Progenitor cell of endocrine pancreas (in vitro differentiated cells): ENCODE measurements around the gene TOP3B. TPM values are rescaled to one million over a fixed set of nuclear protein-coding genes. Genes with fewer than 3 reads are reported as not detected.

Experiments
- DNase-seq: peaks from one replicate; pipeline ENCODE4 v3.0.0; 2021; ENCODE audit warnings: low spot score; ENCODE audit not compliant: unreplicated experiment
- H3K27ac Mint-ChIP-seq: 2 replicates; pipeline ENCODE4 v1.8.0; 2021; ENCODE audit warnings: mild to moderate bottlenecking, moderate library complexity, mixed read lengths
- H3K27me3 Mint-ChIP-seq: 2 replicates; pipeline ENCODE4 v1.8.0; 2021; ENCODE audit warnings: mixed read lengths
- H3K36me3 Mint-ChIP-seq: 2 replicates; pipeline ENCODE4 v1.8.0; 2022; ENCODE audit warnings: mixed read lengths; ENCODE audit not compliant: insufficient read depth
- H3K4me1 Mint-ChIP-seq: 2 replicates; pipeline ENCODE4 v1.8.0; 2021; ENCODE audit warnings: low read depth, mixed read lengths
- H3K4me3 Mint-ChIP-seq: 2 replicates; pipeline ENCODE4 v1.8.0; 2021; ENCODE audit warnings: low read depth, mild to moderate bottlenecking, moderate library complexity, mixed read lengths
- H3K9me3 Mint-ChIP-seq: 2 replicates; pipeline ENCODE4 v1.8.0; 2021; ENCODE audit warnings: low read depth, mixed read lengths
- CTCF ChIP-seq: fragments of 200-600 bp; sonication (generic); IDR thresholded peaks from one replicate; pipeline ENCODE4 v1.5.0; 2021; ENCODE audit warnings: antibody characterized with exemption, mild to moderate bottlenecking; ENCODE audit not compliant: unreplicated experiment
- total RNA-seq: library from RNA; stranded (reverse); gene quantifications from 2 replicates; pipeline ENCODE4 v1.2.1, GENCODE V29; 2021

Gene TOP3B
- total RNA-seq, 1 donor from 2014 or later: 83.3 TPM

- H3K4me3 Mint-ChIP-seq: peak overlapping the region; percentile 84
- peak; percentile 39 for DNase-seq
- no peak overlapping the region for H3K27ac Mint-ChIP-seq
- H3K27me3 Mint-ChIP-seq: no peaks in the 10 kb centered on the region
- no peak for TF ChIP-seq CTCF
- no peaks in the 10 kb centered on the region for H3K36me3 Mint-ChIP-seq
- peaks cover 22% of the 10 kb centered on the region for H3K4me1 Mint-ChIP-seq
- no peaks in the 10 kb centered on the region for H3K9me3 Mint-ChIP-seq
Observed at GRCh38 chr22:21951931-21952465, 30.6 kb downstream of the TOP3B start.

DNA sequence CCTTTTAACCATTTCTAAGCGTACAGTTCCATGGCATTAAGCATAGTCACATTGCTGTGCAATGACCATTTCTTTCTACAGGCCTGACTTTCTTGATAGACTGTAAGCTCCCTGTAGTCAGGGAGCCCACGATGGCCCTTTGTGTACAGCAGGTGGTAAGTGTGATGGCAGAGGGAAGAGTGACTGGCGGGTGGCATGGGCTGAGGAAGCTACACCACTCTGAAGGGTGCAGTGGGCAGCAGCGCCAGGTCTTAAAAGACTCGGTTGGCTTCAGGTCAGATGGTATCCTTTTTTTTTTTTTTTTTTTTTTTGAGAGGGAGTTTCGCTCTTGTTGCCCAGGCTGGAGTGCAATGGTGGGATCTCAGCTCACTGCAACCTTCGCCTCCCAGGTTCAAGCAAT lies 31.5 kb downstream of the TOP3B start:
- TF ChIP-seq CTCF: no peak
- Mint-ChIP-seq H3K36me3 (no peaks in the 10 kb centered on the region), H3K9me3 (no peaks in the 10 kb centered on the region), H3K27me3 (no peaks in the 10 kb centered on the region), H3K4me3 (peak overlapping the region; percentile 58), H3K27ac (no peak overlapping the region), H3K4me1 (peaks cover 22% of the 10 kb centered on the region)
- no peak for DNase-seq

GRCh38 chr22:21949948-21950347 lies 32.6 kb downstream of the TOP3B start:
- H3K9me3 Mint-ChIP-seq: no peaks in the 10 kb centered on the region

GRCh38 chr22:21949569-21949918 lies 33.0 kb downstream of the TOP3B start:
- Mint-ChIP-seq H3K9me3 (no peaks in the 10 kb centered on the region), H3K27me3 (no peaks in the 10 kb centered on the region), H3K27ac (no peak overlapping the region), H3K4me3 (no peak overlapping the region), H3K36me3 (peaks cover 6% of the 10 kb centered on the region), H3K4me1 (peaks cover 22% of the 10 kb centered on the region)
- no peak for DNase-seq
- TF ChIP-seq CTCF: no peak

More at GRCh38 chr22:21949948-21950347, 32.6 kb downstream of the TOP3B start:
- TF ChIP-seq CTCF: no peak
- Mint-ChIP-seq H3K4me3 (no peak overlapping the region), H3K27ac (no peak overlapping the region), H3K36me3 (peaks cover 3% of the 10 kb centered on the region), H3K4me1 (peaks cover 22% of the 10 kb centered on the region), H3K27me3 (no peaks in the 10 kb centered on the region)
- DNase-seq: no peak

GRCh38 chr22:21948824-21949568 lies 33.6 kb downstream of the TOP3B start:
- Mint-ChIP-seq H3K4me1 (peaks cover 22% of the 10 kb centered on the region), H3K9me3 (no peaks in the 10 kb centered on the region), H3K27me3 (no peaks in the 10 kb centered on the region), H3K36me3 (peaks cover 6% of the 10 kb centered on the region), H3K4me3 (no peak overlapping the region), H3K27ac (no peak overlapping the region)
- no peak for TF ChIP-seq CTCF
- no peak for DNase-seq
